ENCODE results near the gene GJC2. TPM values are rescaled to one million over a fixed set of nuclear protein-coding genes. Genes with fewer than 3 reads are reported as not detected.

Gene GJC2
- total RNA-seq, 1 donor from 2014 or later: 1.1 TPM

- FAIRE-seq (no peak), DNase-seq (ENCODE audit: low read depth) (no peak)
- Histone ChIP-seq H3K4me3 (ENCODE audit: insufficient read depth, low read depth, low read length) (no peak overlapping the region), H3K9ac (ENCODE audit: low read length) (no peak overlapping the region), H3K4me2 (ENCODE audit: low read length) (no peak overlapping the region), H3K4me1 (ENCODE audit: insufficient read depth, low read length) (peaks cover 24% of the 10 kb centered on the region), H3K27me3 (ENCODE audit: insufficient read depth, low read length) (no peaks in the 10 kb centered on the region), H3K27ac (ENCODE audit: low read depth, low read length) (no peak overlapping the region), H4K20me1 (ENCODE audit: insufficient read depth, low read length) (peaks cover 80% of the 10 kb centered on the region), H3K9me3 (ENCODE audit: insufficient read depth, low read depth, low read length) (no peaks in the 10 kb centered on the region), H3K79me2 (ENCODE audit: insufficient read depth, low read length) (peaks cover 88% of the 10 kb centered on the region), H2AFZ (ENCODE audit: low read depth, low read length) (no peak overlapping the region), H3K36me3 (ENCODE audit: insufficient read depth, low read length) (peaks cover 6% of the 10 kb centered on the region)
- Mint-ChIP-seq H3K4me1 (ENCODE audit: low read depth, unreplicated experiment) (peaks cover 20% of the 10 kb centered on the region), H3K27ac (ENCODE audit: unreplicated experiment) (no peak overlapping the region), H3K27me3 (ENCODE audit: low read depth, unreplicated experiment) (no peaks in the 10 kb centered on the region), H3K36me3 (ENCODE audit: low read depth, unreplicated experiment) (peaks cover 3% of the 10 kb centered on the region), H3K9me3 (ENCODE audit: unreplicated experiment) (peaks cover 2% of the 10 kb centered on the region), H3K4me3 (ENCODE audit: unreplicated experiment) (no peak overlapping the region)
- TF ChIP-seq EZH2 (IDR thresholded peaks at IDR 0.05; ENCODE audit: insufficient read depth, low read length) (no peak), CTCF (IDR thresholded peaks at IDR 0.05; ENCODE audit: insufficient read depth, low read depth, low read length) (no peak)
These were observed 5.3 kb upstream of the GJC2 start for GRCh38 chr1:228144193-228144992.

- peaks cover 80% of the 10 kb centered on the region for H4K20me1 ChIP-seq (ENCODE audit: insufficient read depth, low read length)
- no peak for DNase-seq (ENCODE audit: low read depth)
- H3K79me2 ChIP-seq (ENCODE audit: insufficient read depth, low read length): peaks cover 88% of the 10 kb centered on the region
These were observed 4.8 kb upstream of the GJC2 start for GRCh38 chr1:228144993-228145343.

More at GRCh38 chr1:228144993-228145343, 4.8 kb upstream of the GJC2 start:
- H3K4me3 Mint-ChIP-seq (ENCODE audit: unreplicated experiment): no peak overlapping the region
- Histone ChIP-seq H3K4me1 (ENCODE audit: insufficient read depth, low read length) (peaks cover 27% of the 10 kb centered on the region), H3K27me3 (ENCODE audit: insufficient read depth, low read length) (no peaks in the 10 kb centered on the region), H3K9ac (ENCODE audit: low read length) (no peak overlapping the region), H3K4me2 (ENCODE audit: low read length) (no peak overlapping the region), H3K36me3 (ENCODE audit: insufficient read depth, low read length) (peaks cover 6% of the 10 kb centered on the region), H3K27ac (ENCODE audit: low read depth, low read length) (no peak overlapping the region), H3K9me3 (ENCODE audit: insufficient read depth, low read depth, low read length) (no peaks in the 10 kb centered on the region), H3K4me3 (ENCODE audit: insufficient read depth, low read depth, low read length) (no peak overlapping the region), H2AFZ (ENCODE audit: low read depth, low read length) (no peak overlapping the region)
- peaks cover 20% of the 10 kb centered on the region for H3K4me1 Mint-ChIP-seq (ENCODE audit: low read depth, unreplicated experiment)
- no peak for TF ChIP-seq EZH2 (IDR thresholded peaks at IDR 0.05; ENCODE audit: insufficient read depth, low read length)
- TF ChIP-seq CTCF (IDR thresholded peaks at IDR 0.05; ENCODE audit: insufficient read depth, low read depth, low read length): no peak
- no peaks in the 10 kb centered on the region for H3K27me3 Mint-ChIP-seq (ENCODE audit: low read depth, unreplicated experiment)
- FAIRE-seq: no peak
- H3K36me3 Mint-ChIP-seq (ENCODE audit: low read depth, unreplicated experiment): peaks cover 3% of the 10 kb centered on the region
- H3K27ac Mint-ChIP-seq (ENCODE audit: unreplicated experiment): no peak overlapping the region
- no peaks in the 10 kb centered on the region for H3K9me3 Mint-ChIP-seq (ENCODE audit: unreplicated experiment)
